Amniotic stem cell (primary cell): ENCODE results near the gene ST3GAL5.

ENCODE experiments used
- DNase-seq: peaks from one replicate; lab custom pipeline; 2025; lab: John Stamatoyannopoulos, UW

ST3GAL5 gene

GRCh38 chr2:85790032-85790431 is 98.8 kb downstream of the ST3GAL5 start:
- no peak for DNase-seq

DNA sequence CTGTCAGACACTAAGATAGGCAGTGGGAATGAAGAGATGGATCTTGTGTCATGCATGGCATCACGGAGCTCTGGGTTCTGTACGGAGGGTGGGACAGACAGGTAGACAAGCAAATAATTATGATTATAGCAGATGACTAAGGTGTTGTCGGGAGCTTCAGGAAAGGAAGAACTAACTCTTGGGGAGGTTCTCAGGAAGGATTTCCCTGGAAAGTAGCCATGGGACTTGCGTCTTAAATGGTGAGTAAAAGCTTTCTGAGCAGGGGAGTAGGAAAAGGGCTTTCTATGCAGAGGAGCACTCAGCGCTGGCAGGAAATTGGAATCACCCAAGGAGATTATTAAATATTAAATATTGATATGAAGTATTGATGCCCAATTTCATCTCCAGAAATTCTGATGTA is 99.5 kb downstream of the ST3GAL5 start:
- no peak for DNase-seq

GRCh38 chr2:85788603-85789002 is 100.2 kb downstream of the ST3GAL5 start:
- no peak for DNase-seq

GRCh38 chr2:85787981-85788340 is 100.8 kb downstream of the ST3GAL5 start:
- DNase-seq: no peak

DNA sequence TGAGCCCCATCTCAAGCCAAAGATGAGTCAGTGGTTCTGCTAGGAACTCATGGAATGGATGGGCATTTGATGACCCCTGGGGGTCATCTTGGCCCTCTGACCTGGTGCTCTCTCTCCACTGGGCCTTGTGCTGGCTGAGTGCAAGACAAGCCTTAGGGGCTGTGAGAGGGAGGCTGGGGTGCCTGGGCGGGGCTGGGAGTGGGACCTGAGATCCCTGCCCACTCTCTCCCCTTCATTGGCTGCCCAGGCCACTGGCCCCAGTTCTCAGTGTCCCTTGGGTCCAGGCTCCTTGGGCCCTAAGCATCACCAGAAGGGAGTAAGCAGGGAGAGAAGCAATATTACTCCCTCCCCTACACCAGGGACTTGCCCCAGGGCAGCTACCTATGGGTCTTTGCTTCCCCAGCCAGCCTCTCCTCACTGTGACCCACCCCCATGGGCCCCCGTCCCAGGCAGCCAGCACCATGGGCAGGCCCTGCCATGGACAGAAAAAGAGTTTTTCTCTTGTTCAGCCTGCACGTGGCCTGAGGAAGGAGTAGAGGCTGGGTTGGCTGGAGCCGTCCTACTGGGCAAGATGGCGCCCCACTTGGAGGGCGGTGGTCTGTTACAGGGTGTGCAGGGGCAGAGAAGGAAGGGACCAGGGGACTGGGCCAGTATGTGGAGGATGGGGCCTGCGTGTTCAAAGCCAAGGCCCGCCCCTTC is 101.4 kb downstream of the ST3GAL5 start:
- DNase-seq: no peak
